Measurements from ENCODE around the gene FCN1. TPM values are rescaled to one million over a fixed set of nuclear protein-coding genes. Genes with fewer than 3 reads are reported as not detected.

Gene FCN1
- total RNA-seq, 4 donors from 2014 or later = 0.16 to 0.42 (median 0.34) TPM

- TF ChIP-seq CTCF (IDR thresholded peaks at IDR 0.05) = no peak
- TF ChIP-seq POLR2A (IDR thresholded peaks at IDR 0.05) = no peak
- TF ChIP-seq POLR2AphosphoS5 (IDR thresholded peaks at IDR 0.05) = no peak
- no peak for TF ChIP-seq EP300 (IDR thresholded peaks at IDR 0.05)
- Histone ChIP-seq H3K9me3 (no peaks in the 10 kb centered on the region), H3K4me1 (peaks cover 31% of the 10 kb centered on the region), H3K36me3 (no peaks in the 10 kb centered on the region), H3K27me3 (peaks cover 66% of the 10 kb centered on the region), H3K4me3 (no peak overlapping the region), H3K27ac (no peak overlapping the region)
- DNase-seq (ENCODE audit: low spot score in 2 of 2) = no peak
- WGBS = 91% methylated on average over 16 of the region's 27 CpGs
Measured at GRCh38 chr9:134940236-134941208, 22.8 kb upstream of the FCN1 start.

DNA sequence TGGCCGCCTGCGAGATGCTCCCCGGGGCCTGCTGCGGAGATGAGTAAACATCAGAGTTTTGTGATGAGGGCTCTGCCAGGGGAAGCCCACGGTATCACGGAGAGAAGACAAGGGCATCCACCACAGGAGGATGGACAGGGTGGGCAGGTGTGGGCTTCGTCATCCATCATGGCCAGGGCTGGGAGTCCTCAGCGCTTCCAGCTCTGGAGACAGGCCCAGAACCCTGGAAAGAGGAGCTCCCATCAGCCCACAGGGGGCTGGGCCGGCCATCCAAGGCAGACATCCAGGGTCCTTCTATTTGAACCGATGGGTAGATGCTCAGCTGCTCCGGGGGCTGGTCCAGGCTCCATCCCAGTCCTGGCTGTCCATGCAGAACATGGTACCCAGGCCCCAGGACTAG is 22.1 kb upstream of the FCN1 start:
- Histone ChIP-seq H3K27ac (no peak overlapping the region), H3K27me3 (peaks cover 70% of the 10 kb centered on the region), H3K36me3 (no peaks in the 10 kb centered on the region), H3K4me3 (no peak overlapping the region), H3K4me1 (peaks cover 29% of the 10 kb centered on the region), H3K9me3 (no peaks in the 10 kb centered on the region)
- no peak for DNase-seq (ENCODE audit: low spot score in 2 of 2)
- WGBS = 100% methylated on average over 6 of the region's 11 CpGs
- TF ChIP-seq POLR2A (IDR thresholded peaks at IDR 0.05) (no peak), POLR2AphosphoS5 (IDR thresholded peaks at IDR 0.05) (no peak), EP300 (IDR thresholded peaks at IDR 0.05) (no peak), CTCF (IDR thresholded peaks at IDR 0.05) (no peak)

DNA sequence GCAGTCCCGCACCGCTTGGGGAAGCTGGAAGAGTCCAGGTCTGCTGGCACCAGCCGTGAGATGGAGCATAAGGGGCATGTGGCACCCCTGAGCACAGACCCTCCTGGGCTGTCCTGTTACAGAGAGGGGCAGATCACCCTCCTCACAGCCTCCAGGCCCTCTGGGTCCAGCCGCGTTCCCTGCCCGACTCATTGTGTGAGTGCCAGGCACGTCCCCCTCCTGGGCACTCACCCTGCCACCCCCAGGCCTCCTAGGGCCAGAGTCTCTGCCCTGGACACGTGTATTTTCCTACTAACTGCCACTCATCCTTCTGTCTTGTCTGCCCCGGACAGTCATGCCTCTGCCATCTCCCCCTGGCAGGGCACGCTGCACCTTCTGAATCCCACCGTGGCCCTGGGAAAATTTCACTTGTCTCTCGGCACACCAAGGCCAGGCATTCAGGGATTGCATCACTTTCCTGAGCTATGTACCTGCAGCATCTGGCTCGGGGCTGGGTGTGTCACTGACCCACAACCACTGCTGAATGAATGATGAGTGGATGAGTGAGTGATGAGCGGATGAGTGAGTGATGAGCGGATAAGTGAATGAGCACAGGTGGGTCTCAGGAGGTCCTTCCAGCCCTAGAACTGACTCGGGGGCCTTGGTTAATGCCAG is 21.5 kb upstream of the FCN1 start:
- TF ChIP-seq POLR2A (IDR thresholded peaks at IDR 0.05) (no peak), EP300 (IDR thresholded peaks at IDR 0.05) (no peak), CTCF (IDR thresholded peaks at IDR 0.05) (no peak), POLR2AphosphoS5 (IDR thresholded peaks at IDR 0.05) (no peak)
- no peak overlapping the region for H3K4me3 ChIP-seq
- no peaks in the 10 kb centered on the region for H3K9me3 ChIP-seq
- no peak for DNase-seq (ENCODE audit: low spot score in 2 of 2)
- no peak overlapping the region for H3K27ac ChIP-seq
- no peaks in the 10 kb centered on the region for H3K36me3 ChIP-seq
- 90% methylated on average over 14 of the region's 16 CpGs for WGBS
- H3K27me3 ChIP-seq = peaks cover 67% of the 10 kb centered on the region
- peaks cover 23% of the 10 kb centered on the region for H3K4me1 ChIP-seq

DNA sequence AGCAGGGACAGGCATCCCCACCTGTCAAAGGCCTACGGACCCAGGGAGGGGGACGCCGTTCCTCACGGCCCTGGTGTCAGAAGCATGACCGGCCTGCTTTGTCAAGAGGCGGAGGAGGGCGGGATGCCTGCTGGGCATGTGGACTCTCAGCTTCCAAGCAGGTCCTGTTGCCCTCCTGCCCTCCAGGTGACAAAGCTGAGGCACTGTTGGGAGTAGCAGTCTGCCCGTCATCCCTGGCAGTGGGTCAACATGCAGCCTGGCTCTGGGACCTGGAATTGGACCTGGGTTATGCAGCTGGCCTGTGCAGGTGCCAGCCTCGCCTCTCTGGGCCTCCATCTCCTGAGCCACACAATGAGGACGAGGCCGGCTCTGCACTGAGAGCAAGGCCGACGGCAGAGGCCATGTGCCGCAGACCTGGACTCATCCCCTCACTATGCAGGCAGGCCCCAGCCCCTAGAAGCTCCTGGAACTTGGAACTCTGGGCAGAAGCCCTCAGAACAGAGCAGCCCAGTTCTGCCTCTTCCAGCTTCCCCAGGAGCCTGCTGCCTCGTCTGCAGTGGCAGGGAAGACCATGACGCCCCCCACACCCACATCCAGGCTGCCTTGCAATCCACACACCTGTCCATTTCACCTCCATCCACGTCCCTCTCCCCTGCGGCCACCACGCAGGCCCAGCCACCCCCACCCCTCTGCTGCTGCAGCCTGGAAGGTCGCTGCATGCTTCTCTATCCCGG is 20.8 kb upstream of the FCN1 start:
- no peaks in the 10 kb centered on the region for H3K36me3 ChIP-seq
- H3K9me3 ChIP-seq = no peaks in the 10 kb centered on the region
- no peak for DNase-seq (ENCODE audit: low spot score in 2 of 2)
- TF ChIP-seq POLR2AphosphoS5 (IDR thresholded peaks at IDR 0.05) (no peak), POLR2A (IDR thresholded peaks at IDR 0.05) (no peak), CTCF (IDR thresholded peaks at IDR 0.05) (no peak), EP300 (IDR thresholded peaks at IDR 0.05) (no peak)
- no peak overlapping the region for H3K4me3 ChIP-seq
- H3K27me3 ChIP-seq = peaks cover 61% of the 10 kb centered on the region
- H3K27ac ChIP-seq = no peak overlapping the region
- peaks cover 16% of the 10 kb centered on the region for H3K4me1 ChIP-seq
- 85% methylated on average over 9 of the region's 21 CpGs for WGBS
